HTR-8/SVneo (cell line): ENCODE results near the gene BMPR1B.

Source experiments
- DNase-seq: peaks from one replicate; pipeline ENCODE4 v3.0.0; 2011; ENCODE audit warnings: low spot score, mixed read lengths; ENCODE audit not compliant: insufficient read length
- FAIRE-seq: peaks from 2 replicates; lab custom pipeline; 2011; peaks lifted over from hg19 to GRCh38; lab: Jason Lieb, UNC

BMPR1B gene

GRCh38 chr4:94939791-94940519 lies 182.2 kb downstream of the BMPR1B start:
- DNase-seq (no peak), FAIRE-seq (no peak)

DNA sequence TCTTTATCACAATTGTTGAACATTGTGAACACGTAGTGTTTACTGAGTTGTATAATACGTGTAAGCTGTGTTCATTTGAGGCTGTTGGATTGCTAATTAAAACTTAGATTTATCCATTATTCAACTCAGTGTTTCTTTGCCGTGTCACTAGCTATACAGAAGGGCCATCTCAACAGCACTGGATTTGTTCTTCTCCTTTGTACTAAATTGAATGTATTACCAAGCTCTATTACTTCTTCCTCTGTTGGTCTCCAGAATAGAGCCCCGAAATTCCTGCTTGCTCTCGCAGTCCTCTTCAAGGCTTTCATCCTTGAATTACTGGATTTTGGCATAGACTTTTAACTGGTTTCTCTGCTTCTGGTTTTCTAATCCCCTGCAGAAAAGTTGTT lies 182.8 kb downstream of the BMPR1B start:
- DNase-seq = no peak
- FAIRE-seq = no peak

- DNase-seq = no peak
- FAIRE-seq = no peak
Observed at GRCh38 chr4:94941706-94942105, 184.0 kb downstream of the BMPR1B start.

- DNase-seq (no peak), FAIRE-seq (no peak)
Observed at GRCh38 chr4:94944726-94945125, 187.0 kb downstream of the BMPR1B start.

- FAIRE-seq = no peak
- DNase-seq = no peak
Observed at GRCh38 chr4:94947681-94948108, 189.9 kb downstream of the BMPR1B start.

DNA sequence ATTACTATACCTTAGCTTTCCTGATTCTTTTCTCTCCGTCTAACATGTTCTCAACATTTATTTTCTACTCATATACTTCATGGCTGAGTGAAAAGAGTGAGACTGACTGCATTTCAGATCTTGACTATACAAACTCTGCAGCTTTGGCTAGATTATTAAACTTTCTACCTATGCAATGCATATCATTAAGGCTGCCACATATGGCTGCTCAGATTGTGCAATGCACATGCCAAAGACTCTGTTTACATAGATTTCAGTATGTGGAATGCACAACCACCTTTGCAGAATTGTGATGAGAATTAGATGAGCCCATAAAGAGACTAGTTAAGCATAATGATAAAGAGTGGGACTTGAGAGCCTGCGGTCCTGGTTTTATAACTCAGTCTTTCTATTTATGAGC lies 196.5 kb downstream of the BMPR1B start:
- FAIRE-seq = no peak

GRCh38 chr4:94957030-94957429 lies 199.3 kb downstream of the BMPR1B start:
- FAIRE-seq (no peak), DNase-seq (no peak)

More for the DNA sequence above, 196.5 kb downstream of the BMPR1B start:
- DNase-seq = no peak

DNA sequence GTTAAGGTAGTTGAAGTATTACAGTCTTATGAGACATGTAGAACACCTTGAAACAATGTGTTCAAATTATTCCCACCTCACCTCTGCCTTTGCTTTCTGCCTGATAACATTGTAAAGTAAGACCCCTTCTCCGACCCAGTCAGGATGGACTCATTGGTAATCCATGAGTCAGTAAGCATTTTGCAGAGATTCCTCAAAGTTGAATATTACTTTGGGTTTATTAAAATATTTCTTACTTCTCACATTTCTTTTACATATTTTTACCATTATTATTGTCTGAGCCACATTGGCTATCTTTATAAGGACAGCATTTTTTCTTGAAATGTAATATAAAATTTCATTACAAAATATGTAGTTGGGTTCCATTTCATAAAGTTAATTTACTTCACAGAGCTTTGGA lies 201.6 kb downstream of the BMPR1B start:
- FAIRE-seq (no peak), DNase-seq (no peak)

DNA sequence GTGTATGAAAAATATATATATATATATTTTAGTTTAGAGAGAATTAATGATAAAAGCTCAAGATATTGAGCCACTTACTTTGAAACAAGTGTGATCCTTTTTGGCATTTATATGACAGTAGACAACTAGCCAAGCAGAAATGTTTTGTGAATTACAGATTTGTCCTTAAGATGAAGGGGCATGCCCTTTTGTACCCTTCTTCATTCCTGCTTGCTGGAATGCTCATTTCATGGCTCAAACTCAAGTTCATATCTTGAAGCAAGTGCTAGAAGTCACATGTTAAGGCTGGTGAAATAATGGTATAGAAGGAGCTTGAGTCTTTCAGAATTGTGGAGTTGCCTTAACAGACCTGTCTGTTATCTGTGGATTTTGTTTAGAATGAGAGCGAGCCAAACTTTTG lies 203.0 kb downstream of the BMPR1B start:
- no peak for DNase-seq
- no peak for FAIRE-seq

DNA sequence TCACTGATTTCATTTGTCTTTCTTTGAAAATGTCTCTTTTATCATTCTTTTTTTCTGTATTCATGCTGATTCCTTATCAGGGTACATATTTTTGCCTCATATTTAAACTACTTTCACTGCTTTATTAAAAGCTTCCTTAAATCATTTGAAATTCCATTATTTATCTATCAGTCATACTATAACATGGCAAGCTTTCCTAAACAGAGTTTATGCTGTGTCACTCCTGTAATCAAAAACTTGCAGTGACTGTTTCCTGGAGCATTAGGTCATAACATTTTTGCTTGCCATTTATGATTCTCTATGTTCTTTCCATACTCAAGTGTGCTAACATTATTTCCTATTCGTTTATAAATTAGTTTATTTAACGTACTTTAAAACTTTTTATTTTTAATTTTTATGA lies 203.7 kb downstream of the BMPR1B start:
- FAIRE-seq = no peak

DNA sequence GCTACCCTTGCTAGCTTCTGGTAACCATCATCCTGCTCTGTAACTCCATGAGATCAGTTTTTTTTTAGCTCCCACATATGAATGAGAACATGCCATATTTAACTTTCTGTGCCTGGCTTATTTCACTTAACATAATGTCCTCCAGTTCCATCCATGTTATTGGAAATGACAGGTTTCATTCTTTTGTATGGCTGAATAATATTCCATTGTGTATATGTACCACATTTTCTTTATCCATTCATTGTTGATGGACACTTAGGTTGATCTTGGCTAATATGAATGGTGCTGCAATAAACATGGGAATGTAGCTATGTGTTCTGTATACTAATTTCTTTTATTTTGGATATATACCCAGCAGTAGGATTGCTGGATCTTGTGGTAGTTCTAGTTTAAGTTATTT lies 204.7 kb downstream of the BMPR1B start:
- FAIRE-seq = no peak
- DNase-seq = no peak

More for the DNA sequence above, 203.7 kb downstream of the BMPR1B start:
- no peak for DNase-seq

DNA sequence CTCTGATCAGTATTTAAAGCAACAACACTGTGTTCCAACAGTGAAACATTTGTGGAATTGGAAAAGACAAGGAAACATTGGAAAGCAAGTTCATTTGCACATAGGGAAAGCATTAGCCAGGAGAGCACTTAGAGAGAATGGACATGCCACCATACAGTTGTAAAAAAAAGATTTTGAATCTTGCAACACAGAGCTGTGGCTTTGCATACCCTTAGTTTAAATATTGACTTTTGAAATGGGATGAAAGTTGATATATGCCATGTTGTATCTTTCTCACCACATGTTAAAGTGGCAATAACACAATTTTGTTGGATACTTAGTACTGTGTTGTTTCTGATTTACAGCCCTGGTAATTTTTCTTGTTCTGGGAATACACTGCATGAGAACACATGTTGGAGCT lies 208.1 kb downstream of the BMPR1B start:
- no peak for DNase-seq
- FAIRE-seq = no peak

DNA sequence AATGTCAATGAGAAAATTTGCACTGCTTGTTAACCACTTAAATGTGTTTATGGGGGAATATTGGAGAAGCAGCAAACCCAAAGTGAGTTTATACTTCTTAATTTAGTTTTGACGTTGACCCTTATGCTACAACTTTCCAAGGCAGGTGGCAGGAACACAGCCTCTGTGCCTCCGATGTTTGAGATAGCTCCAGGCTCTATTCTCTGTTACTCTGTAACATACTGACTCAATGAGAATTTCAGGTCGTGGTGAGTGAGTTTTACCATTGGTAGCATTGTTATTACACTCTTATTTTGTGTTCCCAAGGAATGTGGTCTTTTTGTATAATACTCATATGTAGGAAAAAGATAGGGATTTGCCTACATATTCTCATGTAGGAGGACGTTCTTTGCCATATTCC lies 210.7 kb downstream of the BMPR1B start:
- FAIRE-seq (no peak), DNase-seq (no peak)

- DNase-seq (no peak), FAIRE-seq (no peak)
Observed at GRCh38 chr4:94970650-94971049, 212.9 kb downstream of the BMPR1B start.

DNA sequence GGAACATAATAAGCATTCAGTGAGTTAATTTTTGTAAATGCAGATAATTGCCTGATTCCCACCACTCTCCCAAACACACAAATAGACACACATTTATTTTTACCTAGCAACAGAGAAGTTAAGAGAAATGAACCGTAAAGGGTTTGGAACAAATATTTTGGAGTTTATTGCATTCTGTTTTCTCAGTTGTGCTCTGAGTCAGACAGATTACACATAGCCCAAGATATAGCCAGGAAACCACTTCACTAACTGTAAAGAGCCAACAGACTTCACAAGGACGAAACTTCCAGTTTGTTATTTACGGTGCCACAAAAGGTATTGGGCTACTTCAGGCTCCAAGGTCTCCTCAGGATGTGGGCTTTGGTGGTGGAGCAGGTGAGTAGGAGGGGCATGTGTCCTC lies 217.0 kb downstream of the BMPR1B start:
- FAIRE-seq (no peak), DNase-seq (no peak)

- no peak for FAIRE-seq
- DNase-seq = no peak
Observed at GRCh38 chr4:94976371-94977011, 218.7 kb downstream of the BMPR1B start.

DNA sequence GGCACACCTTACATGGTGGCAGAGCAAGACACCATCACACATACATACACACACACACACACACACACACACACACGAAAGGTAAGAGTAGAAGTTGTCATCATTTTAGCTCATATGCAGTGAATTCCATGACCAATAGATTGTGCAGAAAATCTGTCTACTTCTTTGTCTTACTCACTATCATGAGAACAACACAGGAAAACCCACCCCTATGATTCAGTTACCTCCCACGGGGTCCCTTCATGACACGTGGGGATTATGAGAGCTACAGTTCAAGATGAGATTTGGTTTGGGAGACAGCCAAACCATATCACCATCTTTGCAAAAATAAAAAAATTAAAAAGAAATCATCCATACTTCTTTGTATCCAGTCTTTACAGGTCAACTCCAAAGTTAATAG lies 221.1 kb downstream of the BMPR1B start:
- no peak for DNase-seq
- FAIRE-seq = no peak

DNA sequence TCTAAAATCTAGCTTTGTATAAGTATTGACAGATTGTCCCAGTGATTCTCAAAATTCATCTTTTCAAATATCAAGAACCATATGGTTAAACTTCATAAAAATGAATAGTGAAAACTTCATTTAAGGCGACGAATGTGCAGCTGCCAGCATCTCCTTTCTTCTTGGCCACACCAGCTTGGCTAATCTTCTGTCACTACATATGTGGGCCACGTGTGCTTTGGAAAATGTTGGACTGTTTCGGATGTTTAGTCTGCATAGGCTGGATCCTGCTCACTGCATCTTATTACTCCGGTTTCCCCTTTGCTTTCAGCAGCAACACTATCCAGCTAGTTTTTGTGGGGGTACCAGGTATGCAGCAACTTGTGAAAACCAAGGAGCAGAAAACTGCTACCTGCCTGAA lies 221.9 kb downstream of the BMPR1B start:
- DNase-seq (no peak), FAIRE-seq (no peak)

- DNase-seq (no peak), FAIRE-seq (no peak)
Observed at GRCh38 chr4:94995684-94996394, 238.1 kb downstream of the BMPR1B start.

DNA sequence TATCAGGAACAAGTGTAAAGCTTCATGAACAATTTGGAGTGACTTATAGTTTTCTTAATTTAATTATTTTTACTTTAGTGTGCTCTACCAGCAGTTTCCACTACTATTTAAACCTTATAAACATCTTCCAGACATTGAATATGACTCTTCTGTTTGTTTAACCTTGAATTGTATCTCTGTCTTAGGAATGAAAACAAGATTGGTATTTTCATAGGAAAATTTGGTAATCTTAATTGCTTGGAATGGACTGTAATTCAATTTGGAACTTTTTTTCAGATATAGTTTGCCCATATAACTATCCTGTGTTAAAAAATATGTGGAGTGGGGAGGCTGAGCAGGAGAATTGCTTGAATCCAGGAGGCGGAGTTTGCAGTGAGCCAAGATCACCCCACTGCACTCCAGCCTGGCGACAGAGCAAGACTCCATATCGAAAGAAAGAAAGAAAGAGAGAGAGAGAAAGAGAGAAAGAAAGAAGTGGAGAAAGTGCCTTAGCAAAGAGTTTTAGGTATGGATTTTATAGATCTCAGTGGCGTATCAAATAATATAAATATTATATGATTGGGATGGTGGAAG lies 242.4 kb downstream of the BMPR1B start:
- no peak for DNase-seq
- no peak for FAIRE-seq

- no peak for DNase-seq
- no peak for FAIRE-seq
Observed at GRCh38 chr4:95004912-95005311, 247.2 kb downstream of the BMPR1B start.
